HCT116 (cell line): Measurements from ENCODE around the gene ACTN2. TPM values are rescaled to one million over a fixed set of nuclear protein-coding genes. Genes with fewer than 3 reads are reported as not detected.

Source experiments
- ATAC-seq: fragments of 200-7000 bp; cut with Tn5 transposase; 2 replicates; pipeline ENCODE4 v1.9.1; 2020; ENCODE audit warnings: mild to moderate bottlenecking, moderate library complexity
- Bru-seq: library from RNA; stranded (reverse); fragments of 400-500 nt; gene quantifications from one replicate; lab custom pipeline; 2021; lab: Mats Ljungman, UMichigan
- BruChase-seq, 2 experiments: library from RNA; stranded (reverse); fragments of 400-500 nt; gene quantifications; one replicate each; lab custom pipeline; 2021; lab: Mats Ljungman, UMichigan
- BruUV-seq: library from RNA; stranded (reverse); fragments of 400-500 nt; replicated peaks from 2 replicates; lab custom pipeline; 2021; lab: Mats Ljungman, UMichigan
- CTCF ChIA-PET: fragments of 300-600 bp; sonication (Branson Sonifier 250); formaldehyde crosslinking; loops from one replicate; lab custom pipeline; 2021; ENCODE audit warnings: antibody characterized with exemption; lab: Charles Lee
- POLR2A ChIA-PET: fragments of 300-600, 350-600 bp; sonication (Branson Sonifier 250); formaldehyde crosslinking; loops from one replicate; lab custom pipeline; 2021; ENCODE audit warnings: antibody characterized with exemption; lab: Charles Lee
- RAD21 ChIA-PET, 2 experiments: fragments of 300-600 bp; sonication (Branson Sonifier 250); formaldehyde crosslinking; loops; one replicate each; lab custom pipeline; 2023; ENCODE audit warnings: low total read pairs in 2 of 2; ENCODE audit not compliant: uncharacterized antibody in 2 of 2, unreplicated experiment in 2 of 2, low non-redundant PET in 1 of 2; lab: Charles Lee
- DNase-seq: peaks from one replicate; pipeline ENCODE4 v3.0.0-alpha.2; 2010; ENCODE audit warnings: low read depth, low spot score
- H2AFZ ChIP-seq: fragments of 200-600 bp; shearing (Covaris generic), sonication (generic); 2 replicates; pipeline ENCODE4 v1.6.1; 2017; ENCODE audit warnings: low read depth, mixed run types, mixed read lengths, antibody characterized with exemption, low read length; ENCODE audit not compliant: poor library complexity, severe bottlenecking
- H3K27ac ChIP-seq: 2 replicates; pipeline ENCODE4 v1.5.1; 2012; ENCODE audit warnings: low read depth, low read length
- H3K27me3 ChIP-seq: fragments of 200-600 bp; sonication (generic); 2 replicates; pipeline ENCODE4 v1.6.1; 2016; ENCODE audit warnings: mixed run types, low read length, mixed read lengths; ENCODE audit not compliant: insufficient read depth
- H3K36me3 ChIP-seq, 2 experiments: fragments of 200-500 bp in 1 of 2; fragments of 200-600 bp in 1 of 2; sonication (Bioruptor generic) in 1 of 2; sonication (generic) in 1 of 2; 2 replicates each; pipeline versions ENCODE4 v1.5.1 to v1.6.1; 2014 to 2016; ENCODE audit warnings: low read length in 2 of 2, inconsistent platforms in 1 of 2, mixed read lengths in 1 of 2, mixed run types in 1 of 2; ENCODE audit not compliant: insufficient read depth in 2 of 2, control insufficient read depth in 1 of 2
- H3K4me1 ChIP-seq, 2 experiments: fragments of 200-600 bp in 1 of 2; sonication (generic) in 1 of 2; 2 replicates each; pipeline versions ENCODE4 v1.5.1 to v1.6.1; 2012 to 2017; ENCODE audit warnings: low read length in 2 of 2, inconsistent platforms in 1 of 2, mild to moderate bottlenecking in 1 of 2, mixed read lengths in 1 of 2, mixed run types in 1 of 2, moderate library complexity in 1 of 2; ENCODE audit not compliant: insufficient read depth in 2 of 2, control insufficient read depth in 1 of 2
- H3K4me2 ChIP-seq: fragments of 200-600 bp; sonication (generic); 2 replicates; pipeline ENCODE4 v1.6.1; 2017; ENCODE audit warnings: mixed run types, low read length, mixed read lengths
- H3K4me3 ChIP-seq, 2 experiments: fragments of 200-600 bp in 1 of 2; sonication (generic) in 1 of 2; replicated peaks in 1 of 2; 2 replicates each; pipeline ENCODE4 v1.5.1; 2011 to 2016; ENCODE audit warnings: low read length in 2 of 2, control low read depth in 1 of 2, low read depth in 1 of 2, mild to moderate bottlenecking in 1 of 2, mixed read lengths in 1 of 2, mixed run types in 1 of 2
- H3K79me2 ChIP-seq: fragments of 200-600 bp; sonication (generic); 2 replicates; pipeline ENCODE4 v1.6.1; 2017; ENCODE audit warnings: mild to moderate bottlenecking, mixed run types, low read length, moderate library complexity, mixed read lengths; ENCODE audit not compliant: insufficient read depth
- H3K9ac ChIP-seq: fragments of 200-600 bp; sonication (generic); 2 replicates; pipeline ENCODE4 v1.6.1; 2016; ENCODE audit warnings: low read length, mixed read lengths
- H3K9me2 ChIP-seq: fragments of 200-600 bp; sonication (generic), shearing (Covaris generic); 2 replicates; pipeline ENCODE4 v1.6.1; 2017; ENCODE audit warnings: mixed run types, mild to moderate bottlenecking, moderate library complexity; ENCODE audit not compliant: insufficient read depth
- H3K9me3 ChIP-seq, 2 experiments: fragments of 200-500 bp in 1 of 2; fragments of 200-600 bp in 1 of 2; sonication (Bioruptor generic) in 1 of 2; sonication (generic) in 1 of 2; 2 replicates each; pipeline ENCODE4 v1.6.1; 2014 to 2017; ENCODE audit warnings: low read length in 2 of 2, mixed read lengths in 2 of 2, inconsistent platforms in 1 of 2, low read depth in 1 of 2, mild to moderate bottlenecking in 1 of 2, mixed run types in 1 of 2, moderate library complexity in 1 of 2; ENCODE audit not compliant: control insufficient read depth in 1 of 2, insufficient read depth in 1 of 2
- H4K20me1 ChIP-seq: fragments of 200-600 bp; sonication (generic), shearing (Covaris generic); 2 replicates; pipeline ENCODE4 v1.6.1; 2017; ENCODE audit warnings: mixed run types, mild to moderate bottlenecking, moderate library complexity; ENCODE audit not compliant: insufficient read depth
- CBX3 ChIP-seq: IDR thresholded peaks from 2 replicates; pipeline ENCODE4 v1.6.1; 2012; ENCODE audit warnings: low read depth
- CEBPB ChIP-seq: IDR thresholded peaks from 2 replicates; pipeline ENCODE4 v1.6.1; 2012; ENCODE audit warnings: low read depth
- CTCF ChIP-seq, 3 experiments: fragments of 200-600 bp in 1 of 3; sonication (generic) in 1 of 3; IDR thresholded peaks in 2 of 3; conservative IDR thresholded peaks in 1 of 3; 2 replicates each; pipeline ENCODE4 v1.5.1; 2012 to 2017; ENCODE audit warnings: low read depth in 2 of 3, low read length in 2 of 3, antibody characterized with exemption in 1 of 3, borderline replicate concordance in 1 of 3, control low read depth in 1 of 3, mild to moderate bottlenecking in 1 of 3, mixed read lengths in 1 of 3, mixed run types in 1 of 3, moderate library complexity in 1 of 3; ENCODE audit not compliant: insufficient read depth in 1 of 3
- ELF1 ChIP-seq: IDR thresholded peaks from 2 replicates; pipeline ENCODE4 v1.6.1; 2012; ENCODE audit warnings: low read depth, borderline replicate concordance
- EZH2 ChIP-seq: fragments of 200-600 bp; sonication (generic); IDR thresholded peaks from 2 replicates; pipeline ENCODE4 v1.6.1; 2017; ENCODE audit warnings: antibody characterized with exemption, mixed run types
- JUND ChIP-seq: IDR thresholded peaks from 2 replicates; pipeline ENCODE4 v1.6.1; 2012
- MAX ChIP-seq: IDR thresholded peaks from 2 replicates; pipeline ENCODE4 v1.6.1; 2012
- POLR2A ChIP-seq: IDR thresholded peaks from 2 replicates; pipeline ENCODE4 v1.7.0; 2011; ENCODE audit warnings: borderline replicate concordance; ENCODE audit not compliant: insufficient read depth, insufficient read length; ENCODE audit errors: extremely low read depth
- POLR2AphosphoS5 ChIP-seq: IDR thresholded peaks from 2 replicates; pipeline ENCODE4 v1.6.1; 2011; ENCODE audit warnings: mild to moderate bottlenecking, low read depth, low read length, moderate library complexity
- REST ChIP-seq: IDR thresholded peaks from 2 replicates; pipeline ENCODE4 v1.6.1; 2012; ENCODE audit warnings: low read depth
- SIN3A ChIP-seq: IDR thresholded peaks from 2 replicates; pipeline ENCODE4 v1.6.1; 2012; ENCODE audit warnings: low read depth
- SP1 ChIP-seq: IDR thresholded peaks from 2 replicates; pipeline ENCODE4 v1.6.1; 2012; ENCODE audit warnings: low read depth
- TCF7L2 ChIP-seq: IDR thresholded peaks from 2 replicates; pipeline ENCODE4 v1.7.0; 2011; ENCODE audit warnings: borderline replicate concordance, inconsistent platforms; ENCODE audit not compliant: insufficient read depth, insufficient read length; ENCODE audit errors: extremely low read depth
- ZBTB33 ChIP-seq: IDR thresholded peaks from 2 replicates; pipeline ENCODE4 v1.6.1; 2011; ENCODE audit warnings: mild to moderate bottlenecking, low read length, moderate library complexity; ENCODE audit not compliant: insufficient replicate concordance; ENCODE audit errors: extremely low read depth
- ZFX ChIP-seq: fragments of 450-650 bp; IDR thresholded peaks from 2 replicates; pipeline ENCODE4 v1.6.1; 2017
- ZNF274 ChIP-seq: fragments of 200-500 bp; sonication (Bioruptor generic); IDR thresholded peaks from 2 replicates; pipeline ENCODE4 v1.6.1; 2014; ENCODE audit warnings: mild to moderate bottlenecking, low read depth, low read length, inconsistent platforms
- intact Hi-C: fragments of 100-400 bp; cut with micrococcal nuclease; formaldehyde crosslinking; loops from 2 replicates; pipeline ENCODE4 v1.10.0; 2022
- long read RNA-seq: library from polyadenylated mRNA; unstranded; transcript quantifications from one replicate; pipeline ENCODE4 v2.0.0, GENCODE V29; 2021; ENCODE audit not compliant: unreplicated experiment
- polyA plus RNA-seq: library from polyadenylated mRNA; unstranded; fragments of >200 nt; gene quantifications from 2 replicates; pipeline ENCODE4 v1.2.1, GENCODE V29; 2012; ENCODE audit warnings: missing spikeins
- total RNA-seq: library from RNA; stranded (reverse); gene quantifications from one replicate; pipeline ENCODE4 v1.2.1, GENCODE V29; 2021; ENCODE audit not compliant: unreplicated experiment

The ACTN2 gene
- total RNA-seq, result 0.20 TPM
- polyA plus RNA-seq, result 0.05 and 0.09 TPM in 2 replicates
- Bru-seq, nascent RNA, result percentile 1 among the genes with signal in this experiment
- BruChase-seq, experiment 1, labeled RNA remaining after a 6-hour chase, result percentile 3 among the genes with signal in this experiment
- BruChase-seq, experiment 2, labeled RNA remaining after a 2-hour chase, result percentile 2 among the genes with signal in this experiment
- long read RNA-seq, result 0 reads

- ChIA-PET POLR2A (no interaction called here), CTCF (no interaction called here), RAD21 (no interaction called here)
- Histone ChIP-seq H3K27me3 (peaks cover 19% of the 10 kb centered on the region), H3K4me2 (no peak within 1 kb of the TSS), H3K4me3 (no peak within 1 kb of the TSS), H3K36me3 (no peaks in the 10 kb centered on the region), H3K4me1 (no peaks in the 10 kb centered on the region), H3K9me3 (no peaks in the 10 kb centered on the region), H4K20me1 (no peaks in the 10 kb centered on the region), H3K79me2 (no peaks in the 10 kb centered on the region), H3K27ac (no peak within 1 kb of the TSS), H3K9me2 (no peaks in the 10 kb centered on the region), H3K9ac (no peak within 1 kb of the TSS), H2AFZ (no peak within 1 kb of the TSS)
- TF ChIP-seq POLR2A (no peak), CBX3 (no peak), POLR2AphosphoS5 (no peak), JUND (no peak), SIN3A (no peak), SP1 (no peak), ELF1 (no peak), TCF7L2 (no peak), ZFX (no peak), ZBTB33 (no peak), EZH2 (no peak), CEBPB (no peak), ZNF274 (no peak), REST (no peak), CTCF (IDR thresholded peaks at IDR 0.05 in 2 of 3, conservative IDR thresholded peaks at IDR 0.05 in 1 of 3; ENCODE audit: borderline replicate concordance in 1 of 3, insufficient read depth in 1 of 3, low read depth in 2 of 3, low read length in 2 of 3) (no peak), MAX (no peak)
- ATAC-seq, result no peak
- no peak for DNase-seq
- intact Hi-C loops, result no loop called here
- no TSS peak for BruUV-seq
Measured at GRCh38 chr1:236685917-236686814, at the start of gene ACTN2. ACTN2 (plus strand) TSS chr1:236686499; CDS start chr1:236686674, 175 bp downstream.
